ENCODE results near the gene CAV1.
"Not testable (repeated sequence)": the region's sequence is repeated elsewhere in the genome, so short reads cannot be mapped to it uniquely, and the experiment has no call there.

Gene CAV1

GRCh38 chr7:116583653-116584052, 58.8 kb downstream of the CAV1 start:
- no peak for DNase-seq

DNA sequence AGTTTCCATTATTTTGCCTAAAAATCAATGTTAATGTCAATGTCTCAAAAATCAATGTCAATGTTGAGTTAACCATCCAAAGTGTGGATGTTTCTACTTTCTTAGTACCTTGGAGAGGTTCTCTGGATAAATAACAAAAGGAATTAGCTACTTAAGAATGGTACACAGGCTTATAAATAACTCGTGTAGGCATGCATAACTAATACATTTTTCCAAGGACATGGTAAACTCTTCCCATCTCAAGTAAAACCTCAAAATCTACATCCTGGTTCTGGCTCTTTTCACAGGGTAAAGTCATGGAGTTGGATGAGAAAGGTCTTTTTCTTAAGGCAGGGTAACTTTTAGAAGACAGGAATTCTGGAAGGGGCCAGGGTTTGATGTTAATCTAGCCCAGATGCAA, 59.9 kb downstream of the CAV1 start:
- DNase-seq, result no peak

GRCh38 chr7:116585392-116585791, 60.6 kb downstream of the CAV1 start:
- DNase-seq, result no peak

- DNase-seq, result no peak
Observed at GRCh38 chr7:116585967-116586366, 61.1 kb downstream of the CAV1 start.

DNA sequence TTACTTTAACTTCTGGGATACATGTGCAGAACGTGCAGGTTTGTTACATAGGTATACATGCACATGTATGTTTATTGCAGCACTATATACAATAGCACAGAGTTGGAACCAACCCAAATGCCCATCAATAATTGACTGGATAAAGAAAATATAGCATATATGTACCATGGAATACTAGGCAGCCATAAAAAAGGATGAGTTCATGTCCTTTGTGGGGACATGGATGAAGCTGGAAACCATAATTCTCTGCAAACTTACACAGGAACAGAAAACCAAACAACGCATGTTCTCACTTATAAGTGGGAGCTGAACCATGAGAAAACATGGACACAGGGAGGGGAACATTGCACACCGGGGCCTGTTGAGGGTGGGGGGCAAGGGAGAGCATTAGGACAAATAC, 62.4 kb downstream of the CAV1 start:
- not testable (repeated sequence) for DNase-seq

DNA sequence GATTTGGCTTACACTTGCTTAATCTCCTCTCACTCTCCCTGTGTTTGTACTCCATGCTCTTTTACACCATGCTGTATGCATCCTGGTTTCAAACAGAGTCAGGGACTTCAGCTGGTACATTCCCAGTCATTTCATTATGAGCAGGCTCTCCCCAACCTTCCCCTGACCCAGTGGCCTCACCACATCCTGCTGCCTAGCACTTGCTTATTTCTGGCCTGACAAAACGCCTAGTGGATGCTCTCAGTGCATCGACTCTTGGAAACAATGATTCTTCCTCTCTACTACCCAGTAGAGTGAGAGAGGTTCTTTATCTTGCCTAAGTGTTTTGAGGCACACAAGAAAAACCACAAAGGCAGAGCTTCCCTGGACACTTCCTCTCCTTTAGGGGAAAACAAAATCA, 63.4 kb downstream of the CAV1 start:
- no peak for DNase-seq

DNA sequence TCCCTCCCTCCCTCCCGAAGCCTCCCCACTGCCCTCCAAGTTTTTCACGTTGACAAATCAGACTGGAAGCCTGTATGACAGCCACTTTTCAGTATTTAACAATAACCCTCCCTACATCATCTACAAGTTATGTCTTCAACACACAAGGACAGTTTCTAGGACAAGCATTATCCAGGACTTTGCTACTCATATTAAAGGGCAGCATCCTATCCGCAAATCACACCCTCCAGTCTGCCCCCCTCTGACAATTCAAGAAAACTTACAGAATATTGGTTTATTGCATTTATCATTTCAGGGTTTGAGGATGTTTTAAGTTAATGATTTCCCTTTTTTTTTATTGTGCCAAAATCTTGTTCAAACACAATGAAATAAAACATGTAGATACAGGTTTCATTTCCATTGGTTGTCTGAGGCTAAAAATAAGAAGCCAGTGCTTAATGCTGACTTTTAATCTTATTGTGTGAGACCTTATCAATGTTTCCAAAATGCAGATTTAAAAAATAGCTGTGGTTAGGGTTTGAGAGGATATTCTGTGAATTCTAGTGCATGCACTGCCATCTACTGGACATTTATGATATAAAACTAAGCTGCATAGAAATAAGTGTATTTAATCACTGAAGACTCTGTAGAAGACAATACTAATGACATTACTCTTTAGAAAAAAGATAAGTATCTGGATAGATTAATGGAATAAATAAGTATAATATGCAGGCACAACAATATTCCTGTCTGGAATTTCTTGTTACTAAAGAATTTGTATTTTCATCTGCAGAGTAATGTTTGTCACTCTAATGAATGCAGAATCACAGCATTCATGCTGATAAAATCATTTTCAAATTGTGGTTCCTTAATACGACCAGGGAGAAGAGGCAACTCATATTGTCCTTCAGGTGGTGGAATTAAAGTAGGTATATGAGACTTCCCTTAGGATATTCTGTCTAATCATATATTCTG, 64.1 kb downstream of the CAV1 start:
- no peak for DNase-seq

DNA sequence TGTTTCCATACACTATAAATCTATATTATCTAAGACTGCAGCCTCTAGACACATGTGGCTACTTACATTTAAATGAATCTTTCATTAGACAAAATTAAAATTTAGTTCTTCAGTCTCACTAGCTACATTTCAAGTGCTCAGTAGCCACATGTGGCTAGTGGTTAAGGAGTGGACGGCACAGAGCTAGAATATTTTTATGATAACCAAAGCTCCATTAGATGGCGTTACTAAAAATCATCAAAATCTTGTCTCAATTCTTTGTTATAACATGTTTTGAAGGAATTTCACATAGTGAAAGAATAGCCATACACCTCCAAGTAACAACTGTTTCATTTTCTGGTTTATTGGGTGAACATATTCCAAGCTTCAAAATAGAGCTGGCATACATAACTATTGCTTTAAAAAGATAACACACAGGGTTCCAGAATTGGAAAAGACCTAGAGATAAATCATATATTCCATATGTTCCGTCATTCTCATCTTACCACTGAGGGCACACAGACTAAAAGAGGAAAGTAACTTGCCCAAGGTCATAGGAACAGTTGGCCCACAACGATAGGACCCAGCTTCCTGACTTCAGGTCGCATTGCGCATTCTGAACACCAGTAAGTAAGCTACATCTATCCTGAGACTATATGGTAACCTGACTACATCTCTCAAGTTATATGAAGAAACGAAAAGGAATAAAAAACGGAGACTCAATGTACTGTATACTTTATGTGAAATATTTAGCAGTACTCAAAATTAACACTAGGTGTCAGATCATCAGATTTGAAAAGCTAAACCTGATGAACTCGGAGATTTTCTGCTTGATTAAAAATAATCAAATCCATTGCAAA, 66.6 kb downstream of the CAV1 start:
- no peak for DNase-seq

DNA sequence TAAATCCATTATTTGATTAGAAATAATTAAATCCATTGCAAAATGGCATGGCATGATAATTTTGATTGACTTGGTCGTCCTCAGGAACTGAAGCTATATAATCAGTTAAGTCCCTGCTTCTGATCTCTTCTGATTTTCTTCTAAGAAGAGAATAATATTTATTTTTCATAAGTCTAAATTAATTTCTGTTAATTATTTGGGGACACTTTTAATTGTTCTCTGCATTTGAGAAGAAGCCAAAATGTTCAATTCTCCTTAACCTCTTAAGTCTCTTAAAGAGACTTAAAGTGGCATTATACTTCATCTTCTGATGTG, 67.2 kb downstream of the CAV1 start:
- no peak for DNase-seq

- no peak for DNase-seq
Observed at GRCh38 chr7:116592445-116592844, 67.6 kb downstream of the CAV1 start.

DNA sequence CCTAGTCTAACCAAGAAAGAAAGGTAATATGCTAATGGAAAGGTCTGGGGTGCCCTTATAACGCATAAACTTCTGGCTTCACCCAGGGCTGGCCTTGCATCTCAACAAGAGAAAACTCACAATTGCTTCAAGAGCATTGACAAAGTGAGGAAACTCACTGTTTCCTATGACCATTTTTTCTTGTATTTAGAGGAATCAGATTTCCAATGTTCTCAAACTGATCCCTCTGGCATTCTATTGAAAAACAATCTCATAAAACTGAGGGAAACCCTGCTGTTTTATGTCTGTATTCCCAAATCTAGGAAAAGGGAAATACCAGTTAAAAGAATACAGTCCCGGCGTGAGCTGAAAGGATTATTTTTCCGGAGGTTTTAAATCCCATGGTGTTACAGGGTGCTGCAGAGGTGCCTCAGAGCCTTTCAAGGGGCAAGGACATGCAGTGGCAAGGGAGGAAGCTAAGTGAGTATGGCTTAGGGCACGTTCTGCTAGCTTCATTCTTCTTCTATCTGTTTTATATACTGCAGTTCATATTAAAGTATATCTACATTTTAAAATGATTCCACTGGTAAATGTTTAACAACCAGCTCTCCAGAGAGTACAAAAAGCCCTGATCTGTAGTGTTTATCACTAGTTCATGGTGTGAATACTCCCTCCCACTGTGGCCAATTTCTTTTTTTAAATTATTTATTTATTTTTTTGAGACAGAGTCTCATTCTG, 68.7 kb downstream of the CAV1 start:
- no peak for DNase-seq

- no peak for DNase-seq
Observed at GRCh38 chr7:116595063-116595462, 70.2 kb downstream of the CAV1 start.

DNA sequence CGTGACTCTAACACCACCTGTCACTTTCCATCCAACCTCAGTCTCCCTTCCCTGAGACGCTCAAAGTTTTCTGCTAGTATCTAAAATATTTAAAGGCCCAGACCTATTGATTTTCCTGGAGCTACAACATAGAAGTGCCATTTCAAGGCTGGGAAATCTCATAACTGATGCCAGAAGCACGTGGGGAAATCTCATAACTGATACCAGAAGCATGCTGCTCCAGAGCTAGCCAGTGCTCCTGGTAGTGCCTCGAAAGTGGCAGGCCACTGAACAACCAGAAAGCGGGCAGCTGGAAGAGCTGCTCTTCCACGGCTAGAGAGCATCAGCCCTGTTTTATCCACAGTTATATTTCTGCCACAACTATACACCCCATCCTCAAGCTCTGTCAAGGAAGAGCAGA, 72.5 kb downstream of the CAV1 start:
- DNase-seq, result no peak

- no peak for DNase-seq
Observed at GRCh38 chr7:116598278-116598677, 73.4 kb downstream of the CAV1 start.

GRCh38 chr7:116598861-116599260, 74.0 kb downstream of the CAV1 start:
- DNase-seq, result no peak

DNA sequence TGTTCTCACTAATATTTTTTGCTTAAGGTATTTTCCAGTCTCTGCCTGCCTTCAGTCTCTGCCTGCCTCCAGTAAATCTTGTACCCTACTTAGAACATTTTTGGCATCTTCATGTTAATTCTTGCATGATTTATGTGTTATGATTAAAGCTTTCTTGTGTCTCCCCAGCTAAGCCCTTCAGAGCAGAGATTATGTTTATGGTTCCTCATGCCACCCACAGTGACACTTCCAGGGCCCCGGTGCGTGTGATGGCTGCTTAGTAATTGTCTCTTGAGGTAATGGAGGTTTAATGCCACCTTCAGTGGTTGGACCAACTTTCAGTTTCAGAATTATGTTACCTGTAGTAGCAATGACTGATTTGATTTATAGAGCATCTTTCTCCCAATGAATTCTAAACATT, 76.6 kb downstream of the CAV1 start:
- no peak for DNase-seq

DNA sequence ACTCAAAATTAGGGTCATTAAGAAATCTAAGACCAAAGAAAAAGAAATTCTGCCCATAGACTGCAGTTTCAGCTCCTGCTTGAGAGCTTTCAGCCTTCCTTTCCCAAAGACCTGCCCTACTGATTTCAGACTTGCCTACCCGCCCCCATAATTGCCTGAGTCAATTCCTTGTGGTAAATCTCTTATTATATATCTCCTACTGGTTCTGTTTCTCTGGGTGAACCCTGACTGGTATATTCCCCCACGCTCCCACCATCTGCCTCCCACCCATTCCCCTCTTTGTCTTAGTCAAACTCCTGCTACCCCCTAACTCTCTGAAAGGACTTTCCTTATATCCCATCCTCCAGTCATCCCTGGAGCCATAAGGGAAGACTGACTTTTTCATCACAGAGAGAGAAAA, 82.5 kb downstream of the CAV1 start:
- DNase-seq, result no peak

DNA sequence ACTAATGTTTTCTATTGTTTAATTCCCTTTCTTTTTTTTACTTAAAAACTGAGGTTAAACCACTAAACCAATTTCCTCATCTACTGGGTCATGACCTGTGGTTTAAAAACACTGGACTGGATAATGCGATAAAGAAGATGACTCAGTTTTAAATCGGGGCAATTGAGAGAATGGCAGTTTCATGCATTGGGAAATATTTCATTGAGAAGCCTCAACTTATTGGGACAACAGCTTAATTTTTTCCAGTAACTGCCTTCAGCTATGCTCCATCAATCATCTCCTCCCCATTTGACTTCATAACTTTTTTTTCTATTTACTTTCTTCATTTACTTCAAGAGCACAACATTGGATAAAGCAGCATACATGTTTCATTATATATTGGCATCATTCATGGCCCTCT, 85.4 kb downstream of the CAV1 start:
- no peak for DNase-seq

GRCh38 chr7:116610721-116611120, 85.9 kb downstream of the CAV1 start:
- no peak for DNase-seq
